ENCODE data around the gene INO80D.
"Not testable (repeated sequence)": the region's sequence is repeated elsewhere in the genome, so short reads cannot be mapped to it uniquely, and the experiment has no call there.

Gene INO80D

DNA sequence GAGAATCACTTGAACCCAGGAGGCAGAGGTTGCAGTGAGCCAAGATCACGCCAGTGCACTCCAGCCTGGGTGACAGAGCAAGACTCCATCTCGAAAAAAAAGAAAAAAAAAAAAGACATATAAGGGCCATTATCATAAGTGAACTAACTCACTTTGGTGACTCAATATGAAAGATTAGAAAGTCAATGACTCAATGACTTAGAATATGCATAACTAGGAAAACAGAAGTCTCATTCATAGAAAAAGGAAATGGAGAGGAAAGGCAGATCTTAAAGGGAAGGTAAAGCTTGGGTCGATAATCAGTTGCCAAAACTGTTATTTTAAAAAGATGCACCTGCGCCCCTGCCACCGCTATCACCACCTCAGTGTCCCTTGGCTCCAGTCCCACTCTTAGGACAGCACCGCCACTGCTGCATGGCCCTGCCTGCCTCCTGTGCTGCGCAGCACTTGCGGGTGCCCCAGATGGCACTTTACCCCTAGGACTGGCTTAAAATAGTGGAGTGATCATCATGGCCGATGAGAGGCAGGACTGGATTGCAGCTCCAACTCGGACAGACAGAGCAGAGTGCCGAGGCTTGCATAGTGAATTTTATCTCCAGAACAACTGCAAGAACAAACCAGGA lies 54.7 kb downstream of the INO80D start:
- Mint-ChIP-seq H3K27ac (no peak overlapping the region), H3K36me3 (ENCODE audit: low read depth) (peaks cover 72% of the 10 kb centered on the region), H3K4me1 (peaks cover 5% of the 10 kb centered on the region), H3K27me3 (ENCODE audit: low read depth, poor library complexity) (peaks cover 3% of the 10 kb centered on the region), H3K9me3 (peaks cover 45% of the 10 kb centered on the region), H3K4me3 (no peak overlapping the region)
- TF ChIP-seq, protein P1, sequence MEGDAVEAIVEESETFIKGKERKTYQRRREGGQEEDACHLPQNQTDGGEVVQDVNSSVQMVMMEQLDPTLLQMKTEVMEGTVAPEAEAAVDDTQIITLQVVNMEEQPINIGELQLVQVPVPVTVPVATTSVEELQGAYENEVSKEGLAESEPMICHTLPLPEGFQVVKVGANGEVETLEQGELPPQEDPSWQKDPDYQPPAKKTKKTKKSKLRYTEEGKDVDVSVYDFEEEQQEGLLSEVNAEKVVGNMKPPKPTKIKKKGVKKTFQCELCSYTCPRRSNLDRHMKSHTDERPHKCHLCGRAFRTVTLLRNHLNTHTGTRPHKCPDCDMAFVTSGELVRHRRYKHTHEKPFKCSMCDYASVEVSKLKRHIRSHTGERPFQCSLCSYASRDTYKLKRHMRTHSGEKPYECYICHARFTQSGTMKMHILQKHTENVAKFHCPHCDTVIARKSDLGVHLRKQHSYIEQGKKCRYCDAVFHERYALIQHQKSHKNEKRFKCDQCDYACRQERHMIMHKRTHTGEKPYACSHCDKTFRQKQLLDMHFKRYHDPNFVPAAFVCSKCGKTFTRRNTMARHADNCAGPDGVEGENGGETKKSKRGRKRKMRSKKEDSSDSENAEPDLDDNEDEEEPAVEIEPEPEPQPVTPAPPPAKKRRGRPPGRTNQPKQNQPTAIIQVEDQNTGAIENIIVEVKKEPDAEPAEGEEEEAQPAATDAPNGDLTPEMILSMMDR (IDR thresholded peaks at IDR 0.05) = no peak
- no peak for DNase-seq

DNA sequence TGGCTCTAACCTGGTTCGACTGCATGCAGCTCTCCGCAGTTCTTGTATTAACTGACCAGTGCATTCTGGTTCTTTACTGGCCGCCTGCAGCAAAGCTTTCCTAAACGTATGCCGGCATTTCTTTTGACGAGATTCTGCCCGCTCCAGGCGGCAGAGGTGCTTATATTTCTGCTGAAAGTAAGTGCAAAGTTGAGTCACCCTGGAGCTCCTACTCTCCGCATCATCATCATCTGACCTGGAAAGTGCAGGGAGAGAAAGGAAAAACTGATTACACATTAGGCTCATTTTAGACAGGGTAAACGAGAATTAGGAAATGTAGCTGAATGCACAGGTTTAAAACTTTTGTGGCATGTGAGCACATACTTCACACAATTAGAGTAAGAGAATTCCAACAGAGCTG lies 57.9 kb downstream of the INO80D start:
- H3K27ac Mint-ChIP-seq = peak overlapping the region; percentile 41
- H3K27me3 Mint-ChIP-seq (ENCODE audit: low read depth, poor library complexity) = peaks cover 3% of the 10 kb centered on the region
- TF ChIP-seq, protein P1 (IDR thresholded peaks at IDR 0.05) = no peak
- peaks cover 13% of the 10 kb centered on the region for H3K9me3 Mint-ChIP-seq
- H3K4me3 Mint-ChIP-seq = no peak overlapping the region
- peaks cover 50% of the 10 kb centered on the region for H3K36me3 Mint-ChIP-seq (ENCODE audit: low read depth)
- DNase-seq = no peak
- H3K4me1 Mint-ChIP-seq = peaks cover 5% of the 10 kb centered on the region

DNA sequence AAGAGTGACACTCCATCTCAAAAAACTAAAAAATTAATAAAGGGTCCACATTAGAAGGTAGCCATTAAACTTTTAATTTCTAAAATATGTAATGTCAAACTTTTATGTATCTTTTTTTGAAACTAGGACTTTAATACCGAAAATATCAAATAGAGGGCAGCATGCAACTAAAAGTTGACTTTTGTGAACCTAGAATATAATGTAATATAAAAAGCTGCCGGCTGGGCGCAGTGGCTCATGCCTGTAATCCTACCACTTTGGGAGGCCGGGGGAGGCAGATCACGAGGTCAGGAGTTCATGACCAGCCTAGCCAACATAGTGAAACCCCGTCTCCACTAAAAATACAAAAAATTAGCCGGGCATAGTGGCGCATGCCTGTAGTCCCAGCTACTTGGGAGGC lies 62.8 kb downstream of the INO80D start:
- no peak for DNase-seq
- H3K27ac Mint-ChIP-seq = no peak overlapping the region
- H3K9me3 Mint-ChIP-seq = no peaks in the 10 kb centered on the region
- peaks cover 2% of the 10 kb centered on the region for H3K4me1 Mint-ChIP-seq
- TF ChIP-seq, protein P1 (IDR thresholded peaks at IDR 0.05) = no peak
- H3K4me3 Mint-ChIP-seq = no peak overlapping the region
- no peaks in the 10 kb centered on the region for H3K27me3 Mint-ChIP-seq (ENCODE audit: low read depth, poor library complexity)
- peaks cover 23% of the 10 kb centered on the region for H3K36me3 Mint-ChIP-seq (ENCODE audit: low read depth)

DNA sequence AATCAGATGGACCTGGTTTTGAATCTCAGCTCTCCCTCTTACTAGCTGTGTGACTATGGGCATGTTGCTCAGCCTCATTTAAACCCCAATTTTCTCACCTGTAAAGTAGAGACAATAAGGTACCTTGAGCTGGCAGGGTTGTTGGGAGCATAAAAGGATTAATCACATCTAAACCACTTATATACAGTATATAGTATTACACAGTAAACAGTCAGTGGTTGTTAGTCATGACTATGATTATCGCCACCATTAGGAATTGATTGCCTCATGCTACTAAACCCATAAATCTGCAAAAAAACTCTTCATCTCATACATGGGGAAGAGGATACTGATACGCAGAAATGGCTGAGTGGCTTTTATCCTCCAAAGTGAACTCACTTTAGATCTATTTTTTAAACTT lies 65.8 kb downstream of the INO80D start:
- H3K4me1 Mint-ChIP-seq = no peaks in the 10 kb centered on the region
- H3K27ac Mint-ChIP-seq = no peak overlapping the region
- H3K27me3 Mint-ChIP-seq (ENCODE audit: low read depth, poor library complexity) = no peaks in the 10 kb centered on the region

DNA sequence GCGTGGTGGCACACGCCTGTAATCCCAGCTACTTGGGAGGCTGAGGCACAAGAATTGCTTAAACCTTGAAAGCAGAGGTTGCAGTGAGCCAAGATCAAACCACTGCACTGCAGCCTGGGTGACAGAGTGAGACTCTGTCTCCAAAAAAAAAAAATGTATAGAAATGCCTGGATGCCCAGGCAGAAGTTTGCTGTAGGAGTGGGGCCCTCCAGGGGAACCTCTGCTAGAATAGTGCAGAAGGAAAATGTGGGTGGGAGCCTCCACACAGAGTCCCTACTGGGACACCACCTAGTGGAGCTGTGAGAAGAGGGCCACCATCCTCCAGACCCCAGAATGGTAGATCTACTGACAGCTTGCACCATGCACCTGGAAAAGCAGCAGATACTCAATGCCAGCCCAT lies 70.2 kb downstream of the INO80D start:
- not testable (repeated sequence) for H3K27ac Mint-ChIP-seq; DNase-seq; H3K4me1 Mint-ChIP-seq; H3K4me3 Mint-ChIP-seq; H3K27me3 Mint-ChIP-seq (ENCODE audit: low read depth, poor library complexity)
- Mint-ChIP-seq H3K9me3 (peaks cover 38% of the 10 kb centered on the region), H3K36me3 (ENCODE audit: low read depth) (peaks cover 80% of the 10 kb centered on the region)

More for the DNA sequence above, 65.8 kb downstream of the INO80D start:
- Mint-ChIP-seq H3K36me3 (ENCODE audit: low read depth) (peaks cover 49% of the 10 kb centered on the region), H3K9me3 (peaks cover 22% of the 10 kb centered on the region), H3K4me3 (no peak overlapping the region)
- DNase-seq = no peak
- TF ChIP-seq, protein P1 (IDR thresholded peaks at IDR 0.05) = no peak

DNA sequence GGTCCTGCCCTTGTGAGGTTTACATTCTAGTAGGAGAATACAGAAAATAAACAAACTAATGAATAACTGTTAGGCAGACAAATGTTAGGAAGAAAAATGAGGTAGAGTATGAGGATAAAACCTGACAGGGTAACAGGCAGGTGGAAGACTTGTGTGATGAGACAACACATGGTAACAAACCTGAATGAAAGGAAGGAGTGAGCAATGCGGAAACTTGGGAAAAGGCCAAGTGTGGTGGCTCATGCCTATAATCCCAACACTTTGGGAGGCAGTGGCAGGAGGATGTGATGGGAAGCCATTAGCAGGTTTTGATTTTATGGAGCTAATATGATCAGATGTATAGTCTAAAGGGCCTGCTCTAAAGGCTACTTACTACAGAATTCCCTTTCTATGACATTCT lies 74.2 kb downstream of the INO80D start:
- H3K4me1 Mint-ChIP-seq = no peaks in the 10 kb centered on the region

More for the DNA sequence above, 74.2 kb downstream of the INO80D start:
- peaks cover 72% of the 10 kb centered on the region for H3K36me3 Mint-ChIP-seq (ENCODE audit: low read depth)
- H3K9me3 Mint-ChIP-seq = peaks cover 33% of the 10 kb centered on the region
- no peak for DNase-seq
- H3K27me3 Mint-ChIP-seq (ENCODE audit: low read depth, poor library complexity) = no peaks in the 10 kb centered on the region
- H3K27ac Mint-ChIP-seq = peak overlapping the region; percentile 7
- no peak overlapping the region for H3K4me3 Mint-ChIP-seq
- TF ChIP-seq, protein P1 (IDR thresholded peaks at IDR 0.05) = no peak
